PC-3 (cell line): Measurements from ENCODE around the gene TPCN2. TPM values are rescaled to one million over a fixed set of nuclear protein-coding genes. Genes with fewer than 3 reads are reported as not detected.

Source experiments
- ATAC-seq: fragments of 200-7000 bp; cut with Tn5 transposase; 2 replicates; pipeline ENCODE4 v1.9.1; 2020; ENCODE audit warnings: mild to moderate bottlenecking, moderate library complexity
- BruUV-seq: library from RNA; stranded (reverse); fragments of 400-500 nt; replicated peaks from 2 replicates; lab custom pipeline; 2021; lab: Mats Ljungman, UMichigan
- CTCF ChIA-PET: fragments of 300-600 bp; sonication (Branson Sonifier 250); formaldehyde crosslinking; loops from one replicate; lab custom pipeline; 2022; ENCODE audit warnings: antibody characterized with exemption; lab: Charles Lee
- POLR2A ChIA-PET: fragments of 300-600 bp; sonication (Branson Sonifier 250); formaldehyde crosslinking; loops from one replicate; lab custom pipeline; 2022; ENCODE audit warnings: antibody characterized with exemption; ENCODE audit not compliant: unreplicated experiment; lab: Charles Lee
- DNase-seq: peaks from one replicate; pipeline ENCODE4 v3.0.0-alpha.2; 2015
- H2AFZ ChIP-seq: fragments of 300-600 bp; sonication (generic); 2 replicates; pipeline ENCODE4 v1.6.0; 2016; ENCODE audit warnings: antibody characterized with exemption, low read length
- H3F3A ChIP-seq: fragments of 300-600 bp; sonication (generic); one replicate; pipeline ENCODE4 v1.6.0; 2017; ENCODE audit warnings: antibody characterized with exemption, low read length, control low read depth, mild to moderate bottlenecking; ENCODE audit not compliant: unreplicated experiment
- H3K27ac ChIP-seq: fragments of 300-600 bp; sonication (generic); 2 replicates; pipeline ENCODE4 v1.5.1; 2016; ENCODE audit warnings: mild to moderate bottlenecking, low read length
- H3K27me3 ChIP-seq: fragments of 300-600 bp; sonication (generic); 2 replicates; pipeline ENCODE4 v1.6.1; 2016; ENCODE audit warnings: low read length, mixed read lengths
- H3K36me3 ChIP-seq: fragments of 300-600 bp; sonication (generic); 2 replicates; pipeline ENCODE4 v1.6.1; 2016; ENCODE audit warnings: low read depth, mixed run types, low read length, mixed read lengths
- H3K4me1 ChIP-seq: fragments of 300-600 bp; sonication (generic); 2 replicates; pipeline ENCODE4 v1.5.1; 2016; ENCODE audit warnings: low read length; ENCODE audit not compliant: insufficient read depth
- H3K4me2 ChIP-seq: fragments of 300-600 bp; sonication (generic); 2 replicates; pipeline ENCODE4 v1.6.0; 2016; ENCODE audit warnings: low read length
- H3K4me3 ChIP-seq: fragments of 300-600 bp; sonication (generic); 2 replicates; pipeline ENCODE4 v1.5.1; 2016; ENCODE audit warnings: mild to moderate bottlenecking, low read length, mixed read lengths
- H3K79me2 ChIP-seq: fragments of 300-600 bp; sonication (generic); 2 replicates; pipeline ENCODE4 v1.6.1; 2017; ENCODE audit warnings: low read length, mixed read lengths
- H3K9ac ChIP-seq: fragments of 300-600 bp; sonication (generic); 2 replicates; pipeline ENCODE4 v1.6.0; 2016; ENCODE audit warnings: mild to moderate bottlenecking, low read length
- H3K9me2 ChIP-seq: fragments of 300-600 bp; sonication (generic); replicated peaks from 2 replicates; pipeline ENCODE4 v1.6.1; 2016; ENCODE audit warnings: mixed run types, low read length, mixed read lengths
- H3K9me3 ChIP-seq: fragments of 300-600 bp; sonication (generic); 2 replicates; pipeline ENCODE4 v1.6.1; 2016; ENCODE audit warnings: low read length, mixed read lengths
- H4K20me1 ChIP-seq: fragments of 300-600 bp; sonication (generic); 2 replicates; pipeline ENCODE4 v1.6.1; 2016; ENCODE audit warnings: low read length, mixed read lengths
- CTCF ChIP-seq: fragments of 300-600 bp; sonication (generic); conservative IDR thresholded peaks from 2 replicates; pipeline ENCODE4 v1.5.1; 2017; ENCODE audit warnings: antibody characterized with exemption, low read depth, mild to moderate bottlenecking, low read length
- EZH2 ChIP-seq: fragments of 300-600 bp; sonication (generic); IDR thresholded peaks from one replicate; pipeline ENCODE4 v1.6.1; 2017; ENCODE audit warnings: antibody characterized with exemption, mild to moderate bottlenecking, low read length; ENCODE audit not compliant: unreplicated experiment
- EZH2phosphoT487 ChIP-seq: fragments of 300-600 bp; sonication (generic); IDR thresholded peaks from 2 replicates; pipeline ENCODE4 v1.6.1; 2018; ENCODE audit warnings: mild to moderate bottlenecking, antibody characterized with exemption, low read length, borderline replicate concordance
- intact Hi-C: fragments of 100-400 bp; cut with micrococcal nuclease; formaldehyde crosslinking; loops from 2 replicates; pipeline ENCODE4 v1.9.0; 2023
- total RNA-seq: library from RNA; depleted of rRNA; stranded (reverse); fragments of >200 nt; gene quantifications from 2 replicates; pipeline ENCODE4 v1.2.3, GENCODE V29; 2014

The TPCN2 gene
- total RNA-seq, 1 experiment from 2014 or later: 13.0 TPM

GRCh38 chr11:69173925-69174581 lies 125.3 kb downstream of the TPCN2 start:
- Histone ChIP-seq H3F3A (no peaks in the 10 kb centered on the region), H3K36me3 (no peaks in the 10 kb centered on the region), H3K27ac (no peak overlapping the region), H3K9ac (no peak overlapping the region), H2AFZ (no peak overlapping the region), H4K20me1 (no peaks in the 10 kb centered on the region), H3K4me1 (no peaks in the 10 kb centered on the region), H3K79me2 (no peaks in the 10 kb centered on the region), H3K27me3 (no peaks in the 10 kb centered on the region), H3K4me3 (no peak overlapping the region), H3K9me3 (no peaks in the 10 kb centered on the region), H3K4me2 (no peak overlapping the region), H3K9me2 (no peaks in the 10 kb centered on the region)
- TF ChIP-seq CTCF (no peak), EZH2 (no peak), EZH2phosphoT487 (no peak)
- no TSS peak for BruUV-seq
- DNase-seq: no peak
- no peak for ATAC-seq
- POLR2A ChIA-PET: no interaction called here
- CTCF ChIA-PET: no interaction called here
- intact Hi-C loops: no loop called here

- no peak overlapping the region for H3K9ac ChIP-seq
- no peaks in the 10 kb centered on the region for H3F3A ChIP-seq
- CTCF ChIA-PET: no interaction called here
- H2AFZ ChIP-seq: no peak overlapping the region
- POLR2A ChIA-PET: no interaction called here
- H3K9me2 ChIP-seq: no peaks in the 10 kb centered on the region
- H3K4me3 ChIP-seq: no peak overlapping the region
- BruUV-seq: no TSS peak
- H3K27me3 ChIP-seq: no peaks in the 10 kb centered on the region
- TF ChIP-seq CTCF: no peak
- no peak for TF ChIP-seq EZH2phosphoT487
- TF ChIP-seq EZH2: no peak
- no peaks in the 10 kb centered on the region for H3K79me2 ChIP-seq
- no peaks in the 10 kb centered on the region for H3K36me3 ChIP-seq
- no peak overlapping the region for H3K4me2 ChIP-seq
- ATAC-seq: no peak
- H4K20me1 ChIP-seq: no peaks in the 10 kb centered on the region
- DNase-seq: no peak
- H3K9me3 ChIP-seq: no peaks in the 10 kb centered on the region
- H3K27ac ChIP-seq: no peak overlapping the region
- intact Hi-C loops: no loop called here
- no peaks in the 10 kb centered on the region for H3K4me1 ChIP-seq
These were observed 126.1 kb downstream of the TPCN2 start for GRCh38 chr11:69174841-69175240.

- CTCF ChIA-PET: no interaction called here
- no peaks in the 10 kb centered on the region for H3K36me3 ChIP-seq
- H3K9ac ChIP-seq: no peak overlapping the region
- BruUV-seq: no TSS peak
- no peaks in the 10 kb centered on the region for H4K20me1 ChIP-seq
- no peak for TF ChIP-seq EZH2phosphoT487
- TF ChIP-seq EZH2: no peak
- TF ChIP-seq CTCF: no peak
- DNase-seq (no peak), ATAC-seq (no peak)
- no peak overlapping the region for H3K4me2 ChIP-seq
- no peak overlapping the region for H2AFZ ChIP-seq
- H3K9me3 ChIP-seq: no peaks in the 10 kb centered on the region
- no peaks in the 10 kb centered on the region for H3K27me3 ChIP-seq
- H3K9me2 ChIP-seq: no peaks in the 10 kb centered on the region
- H3K27ac ChIP-seq: no peak overlapping the region
- H3F3A ChIP-seq: no peaks in the 10 kb centered on the region
- POLR2A ChIA-PET: no interaction called here
- no peak overlapping the region for H3K4me3 ChIP-seq
- no peaks in the 10 kb centered on the region for H3K4me1 ChIP-seq
- intact Hi-C loops: no loop called here
- no peaks in the 10 kb centered on the region for H3K79me2 ChIP-seq
These were observed 130.2 kb downstream of the TPCN2 start for GRCh38 chr11:69178819-69179482.
